Hepatocyte (in vitro differentiated cells): Measurements from ENCODE around the gene SLAMF1. TPM values are rescaled to one million over a fixed set of nuclear protein-coding genes. Genes with fewer than 3 reads are reported as not detected.

Source experiments
- DNase-seq: peaks from one replicate; pipeline ENCODE4 v3.0.0-alpha.2; 2016; ENCODE audit warnings: low spot score
- H2AFZ ChIP-seq: fragments of 200-600 bp; sonication (generic); 2 replicates; pipeline ENCODE4 v1.6.0; 2016; ENCODE audit warnings: antibody characterized with exemption, mild to moderate bottlenecking
- H3K27ac ChIP-seq: fragments of 200-600 bp; sonication (generic); 2 replicates; pipeline ENCODE4 v1.5.1; 2016; ENCODE audit warnings: mild to moderate bottlenecking
- H3K27me3 ChIP-seq: fragments of 200-600 bp; sonication (generic); 2 replicates; pipeline ENCODE4 v1.6.1; 2016
- H3K36me3 ChIP-seq: fragments of 200-600 bp; sonication (generic); replicated peaks from 2 replicates; pipeline ENCODE4 v1.5.1; 2016; ENCODE audit warnings: low read depth; ENCODE audit not compliant: insufficient read depth
- H3K4me1 ChIP-seq: fragments of 200-600 bp; sonication (generic); 2 replicates; pipeline ENCODE4 v1.5.1; 2016; ENCODE audit warnings: mild to moderate bottlenecking, moderate library complexity; ENCODE audit not compliant: insufficient read depth
- H3K4me2 ChIP-seq: fragments of 200-600 bp; sonication (generic); 2 replicates; pipeline ENCODE4 v1.6.0; 2016
- H3K4me3 ChIP-seq: fragments of 200-600 bp; sonication (generic); 2 replicates; pipeline ENCODE4 v1.5.1; 2016; ENCODE audit warnings: mild to moderate bottlenecking
- H3K79me2 ChIP-seq: fragments of 200-600 bp; sonication (generic); 2 replicates; pipeline ENCODE4 v1.6.0; 2017; ENCODE audit warnings: mild to moderate bottlenecking
- H3K9me2 ChIP-seq: fragments of 200-600 bp; sonication (generic); replicated peaks from 2 replicates; pipeline ENCODE4 v1.6.0; 2017; ENCODE audit warnings: mild to moderate bottlenecking; ENCODE audit not compliant: insufficient read depth
- H3K9me3 ChIP-seq: fragments of 200-600 bp; sonication (generic); 2 replicates; pipeline ENCODE4 v1.5.1; 2016; ENCODE audit warnings: low read depth, mild to moderate bottlenecking
- H4K20me1 ChIP-seq: fragments of 200-600 bp; sonication (generic); 2 replicates; pipeline ENCODE4 v1.6.0; 2016; ENCODE audit warnings: mild to moderate bottlenecking; ENCODE audit not compliant: insufficient read depth, poor library complexity, severe bottlenecking
- EZH2 ChIP-seq: fragments of 200-600 bp; sonication (generic); IDR thresholded peaks from 2 replicates; pipeline ENCODE4 v1.6.1; 2016; ENCODE audit warnings: antibody characterized with exemption, mild to moderate bottlenecking, borderline replicate concordance
- EZH2phosphoT487 ChIP-seq: fragments of 200-600 bp; sonication (generic); IDR thresholded peaks from one replicate; pipeline ENCODE4 v1.6.1; 2018; ENCODE audit warnings: antibody characterized with exemption, mild to moderate bottlenecking, low read depth, moderate library complexity; ENCODE audit not compliant: unreplicated experiment, severe bottlenecking
- WGBS: methylation state at CpG from one replicate; pipeline ENCODE4 v1.1.6; 2016; ENCODE audit warnings: low lambda C conversion rate; ENCODE audit errors: missing lambda C conversion rate; 5-methylcytosine and 5-hydroxymethylcytosine counted together
- polyA plus RNA-seq: library from polyadenylated mRNA; unstranded; fragments of >200 nt; fragmentation: Nextera tagmentation; extraction: Ambion mirVana; gene quantifications from 2 replicates; pipeline ENCODE4 v1.2.1, GENCODE V29; 2016
- total RNA-seq: library from RNA; depleted of rRNA; stranded (reverse); fragments of >200 nt; gene quantifications from 2 replicates; pipeline ENCODE4 v1.2.3, GENCODE V29; 2014
- TF ChIP-seq, protein P1 (sequence below): fragments of 200-600 bp; sonication (generic); IDR thresholded peaks from 2 replicates; pipeline ENCODE4 v1.5.1; 2016; ENCODE audit warnings: antibody characterized with exemption, mild to moderate bottlenecking; ENCODE audit not compliant: poor library complexity

SLAMF1 gene
- total and polyA plus RNA-seq, 2 experiments from 2014 or later = 1.2 to 2.1 TPM

DNA sequence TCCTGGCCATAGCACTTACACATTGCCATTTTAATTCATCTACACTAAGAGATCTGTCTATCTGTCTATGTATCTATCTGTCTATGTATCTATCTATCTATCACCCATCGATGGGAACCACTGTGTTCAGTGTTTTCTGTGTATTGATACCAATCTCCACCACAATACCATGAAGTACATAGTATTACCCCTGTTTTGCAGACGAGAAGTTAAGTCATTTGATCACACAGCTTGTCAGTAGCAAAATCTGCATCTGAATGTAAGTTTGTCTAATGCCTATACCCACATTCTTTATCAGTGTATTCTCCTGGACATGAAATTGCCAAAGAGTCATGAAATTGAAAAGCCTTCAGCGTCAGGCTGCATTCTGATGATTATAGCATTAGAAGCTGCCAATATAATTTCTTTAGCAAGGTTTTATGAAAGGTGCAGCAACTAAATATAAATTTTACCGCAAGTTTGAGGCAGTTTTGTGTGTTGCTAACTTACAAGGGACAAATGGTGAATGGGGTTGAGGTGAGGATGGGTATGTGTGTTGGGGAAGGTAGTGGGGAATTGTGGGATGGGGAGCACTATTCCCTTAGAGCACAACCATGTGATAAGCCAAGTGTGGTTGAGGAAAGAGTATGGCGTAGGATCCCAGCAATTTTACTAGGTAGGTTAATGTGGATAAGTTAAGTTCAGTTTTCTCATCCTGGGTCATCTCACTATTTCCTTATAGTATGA lies 24.2 kb downstream of the SLAMF1 start:
- Histone ChIP-seq H3K27me3 (no peaks in the 10 kb centered on the region), H3K79me2 (no peaks in the 10 kb centered on the region), H2AFZ (no peak overlapping the region), H3K9me3 (no peaks in the 10 kb centered on the region), H3K4me3 (no peak overlapping the region), H4K20me1 (no peaks in the 10 kb centered on the region), H3K4me2 (no peak overlapping the region), H3K4me1 (no peaks in the 10 kb centered on the region), H3K27ac (no peak overlapping the region), H3K36me3 (no peaks in the 10 kb centered on the region), H3K9me2 (no peaks in the 10 kb centered on the region)
- no peak for DNase-seq
- WGBS = 91% methylated on average over 5 of the region's 5 CpGs
- TF ChIP-seq EZH2 = no peak
- TF ChIP-seq, protein P1, sequence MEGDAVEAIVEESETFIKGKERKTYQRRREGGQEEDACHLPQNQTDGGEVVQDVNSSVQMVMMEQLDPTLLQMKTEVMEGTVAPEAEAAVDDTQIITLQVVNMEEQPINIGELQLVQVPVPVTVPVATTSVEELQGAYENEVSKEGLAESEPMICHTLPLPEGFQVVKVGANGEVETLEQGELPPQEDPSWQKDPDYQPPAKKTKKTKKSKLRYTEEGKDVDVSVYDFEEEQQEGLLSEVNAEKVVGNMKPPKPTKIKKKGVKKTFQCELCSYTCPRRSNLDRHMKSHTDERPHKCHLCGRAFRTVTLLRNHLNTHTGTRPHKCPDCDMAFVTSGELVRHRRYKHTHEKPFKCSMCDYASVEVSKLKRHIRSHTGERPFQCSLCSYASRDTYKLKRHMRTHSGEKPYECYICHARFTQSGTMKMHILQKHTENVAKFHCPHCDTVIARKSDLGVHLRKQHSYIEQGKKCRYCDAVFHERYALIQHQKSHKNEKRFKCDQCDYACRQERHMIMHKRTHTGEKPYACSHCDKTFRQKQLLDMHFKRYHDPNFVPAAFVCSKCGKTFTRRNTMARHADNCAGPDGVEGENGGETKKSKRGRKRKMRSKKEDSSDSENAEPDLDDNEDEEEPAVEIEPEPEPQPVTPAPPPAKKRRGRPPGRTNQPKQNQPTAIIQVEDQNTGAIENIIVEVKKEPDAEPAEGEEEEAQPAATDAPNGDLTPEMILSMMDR = no peak
- TF ChIP-seq EZH2phosphoT487 = no peak

- TF ChIP-seq, protein P1 = no peak
- no peak for TF ChIP-seq EZH2phosphoT487
- no peak for TF ChIP-seq EZH2
- no peak overlapping the region for H3K4me3 ChIP-seq
- no peaks in the 10 kb centered on the region for H3K27me3 ChIP-seq
- H3K36me3 ChIP-seq = no peaks in the 10 kb centered on the region
- no peaks in the 10 kb centered on the region for H3K9me3 ChIP-seq
- no peak overlapping the region for H2AFZ ChIP-seq
- WGBS = 84% methylated on average over 8 of the region's 8 CpGs
- H4K20me1 ChIP-seq = no peaks in the 10 kb centered on the region
- no peaks in the 10 kb centered on the region for H3K9me2 ChIP-seq
- no peak overlapping the region for H3K4me2 ChIP-seq
- DNase-seq = no peak
- no peaks in the 10 kb centered on the region for H3K79me2 ChIP-seq
- no peak overlapping the region for H3K27ac ChIP-seq
- no peaks in the 10 kb centered on the region for H3K4me1 ChIP-seq
Measured at GRCh38 chr1:160621633-160622413, 25.0 kb downstream of the SLAMF1 start.

DNA sequence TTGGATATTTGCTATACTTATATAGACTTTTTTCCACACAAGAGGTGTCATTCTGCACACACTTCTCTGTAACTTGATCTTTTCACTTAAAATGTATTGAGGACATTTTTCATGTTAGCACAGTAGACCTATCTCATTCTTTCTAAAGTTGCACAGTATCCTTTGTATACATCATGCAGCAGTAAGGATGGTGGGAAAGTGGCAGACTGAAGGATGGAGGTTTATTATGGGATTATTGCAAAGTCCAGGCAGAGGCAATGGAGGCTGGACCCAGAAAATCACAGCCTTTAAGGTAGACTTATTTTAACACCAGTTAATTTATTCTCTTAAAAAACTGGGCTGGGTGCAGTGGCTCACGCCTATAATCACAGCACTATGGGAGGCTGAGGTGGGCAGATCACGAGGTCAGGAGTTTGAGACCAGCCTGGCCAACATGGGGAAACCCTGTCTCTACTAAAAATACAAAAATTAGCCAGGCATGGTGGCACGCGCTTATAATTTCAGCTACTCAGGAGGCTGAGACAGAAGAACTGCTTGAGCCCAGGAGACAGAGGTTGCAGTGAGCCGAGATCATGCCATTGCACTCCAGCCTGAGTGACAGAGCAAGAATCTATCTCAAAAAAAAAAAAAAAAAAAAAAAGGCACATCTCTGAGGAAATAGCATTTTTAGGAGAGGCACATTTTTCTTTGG lies 25.8 kb downstream of the SLAMF1 start:
- 87% methylated on average over 5 of the region's 5 CpGs for WGBS
- Histone ChIP-seq H3K4me2 (no peak overlapping the region), H3K27me3 (no peaks in the 10 kb centered on the region), H2AFZ (no peak overlapping the region), H3K9me3 (no peaks in the 10 kb centered on the region), H4K20me1 (no peaks in the 10 kb centered on the region), H3K79me2 (no peaks in the 10 kb centered on the region), H3K4me1 (no peaks in the 10 kb centered on the region), H3K4me3 (no peak overlapping the region), H3K27ac (no peak overlapping the region), H3K9me2 (no peaks in the 10 kb centered on the region), H3K36me3 (no peaks in the 10 kb centered on the region)
- DNase-seq = no peak
- TF ChIP-seq, protein P1 = no peak
